ENCODE measurements around the gene MSRB3.

Gene MSRB3

DNA sequence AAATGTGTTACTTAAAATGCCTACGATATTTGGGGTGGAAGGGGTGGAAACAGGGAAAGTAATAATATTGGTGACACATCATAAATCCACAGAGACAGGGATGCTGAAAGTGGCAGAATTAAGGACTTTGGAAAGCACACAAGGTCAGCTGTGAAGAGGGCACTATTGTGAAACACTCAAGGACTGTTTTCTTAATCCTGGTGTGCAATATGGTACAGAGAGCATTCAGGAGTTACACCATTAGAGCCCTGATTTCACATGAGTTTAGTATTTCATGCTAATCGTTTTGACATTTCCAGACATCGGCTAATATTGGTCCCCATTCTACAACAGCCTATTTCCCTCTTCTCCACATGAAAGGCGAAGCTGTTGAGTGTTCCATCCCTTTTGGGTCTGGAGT is 219.2 kb downstream of the MSRB3 start:
- DNase-seq (ENCODE audit: low read depth), result no peak

- DNase-seq (ENCODE audit: low read depth), result no peak
Observed at GRCh38 chr12:65499167-65499566, 220.7 kb downstream of the MSRB3 start.

DNA sequence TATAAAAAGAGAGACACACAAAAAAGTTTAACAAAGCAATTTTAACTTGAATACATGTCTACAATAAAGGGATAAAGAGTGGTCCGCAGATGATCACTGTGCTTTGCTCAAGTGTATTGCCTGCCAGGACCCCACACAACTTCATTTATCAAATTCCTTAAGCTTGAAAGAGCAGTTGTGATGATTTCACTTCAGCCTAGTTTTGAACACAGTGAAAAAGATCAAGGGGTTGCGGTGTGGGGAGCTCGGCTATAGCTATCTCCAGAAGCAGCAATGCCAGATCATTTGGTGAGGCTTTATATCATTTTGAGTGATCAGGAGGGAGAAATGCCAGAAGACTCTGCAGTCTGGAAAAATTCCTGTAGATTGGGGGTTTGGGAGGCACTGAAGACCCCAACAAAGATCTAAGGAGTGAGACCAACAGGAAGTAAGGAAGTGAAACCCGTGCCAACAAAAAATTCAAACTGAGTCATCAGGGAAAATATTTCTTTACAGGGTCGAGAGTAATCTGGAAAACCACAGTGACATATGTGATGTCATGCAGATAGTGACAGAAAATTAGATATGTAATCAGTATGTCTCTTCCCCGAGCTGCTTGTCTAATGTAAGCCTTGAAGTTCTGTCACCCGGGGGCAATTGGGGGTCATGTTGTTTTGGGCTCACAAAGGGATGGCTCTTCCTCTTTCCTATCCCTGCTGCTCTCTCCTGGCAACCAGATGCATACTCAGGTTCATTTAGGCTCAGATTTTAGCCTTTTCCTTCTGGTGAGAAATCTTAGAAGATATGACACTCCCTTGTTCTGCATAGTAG is 221.8 kb downstream of the MSRB3 start:
- DNase-seq (ENCODE audit: low read depth), result no peak

- DNase-seq (ENCODE audit: low read depth), result no peak
Observed at GRCh38 chr12:65501093-65501621, 222.7 kb downstream of the MSRB3 start.

DNA sequence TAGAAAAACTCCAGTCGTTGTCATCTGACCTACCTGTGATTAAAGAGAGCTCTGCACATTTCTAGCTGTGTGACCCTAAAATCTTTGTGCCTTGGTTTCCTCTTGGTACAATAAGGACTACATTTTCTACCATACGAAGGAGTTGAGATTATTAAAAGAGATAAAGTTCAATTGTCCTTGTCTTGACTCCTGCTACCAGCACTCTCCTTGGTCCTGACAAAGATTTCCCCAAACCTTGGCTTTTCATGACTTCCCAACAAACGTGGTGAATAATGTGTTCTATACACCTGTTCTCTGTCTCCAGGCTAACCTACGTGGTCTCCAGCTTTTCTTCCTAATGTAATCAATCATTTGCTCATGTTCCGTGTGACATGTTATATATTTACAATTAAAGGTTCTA is 223.5 kb downstream of the MSRB3 start:
- DNase-seq (ENCODE audit: low read depth), result no peak

DNA sequence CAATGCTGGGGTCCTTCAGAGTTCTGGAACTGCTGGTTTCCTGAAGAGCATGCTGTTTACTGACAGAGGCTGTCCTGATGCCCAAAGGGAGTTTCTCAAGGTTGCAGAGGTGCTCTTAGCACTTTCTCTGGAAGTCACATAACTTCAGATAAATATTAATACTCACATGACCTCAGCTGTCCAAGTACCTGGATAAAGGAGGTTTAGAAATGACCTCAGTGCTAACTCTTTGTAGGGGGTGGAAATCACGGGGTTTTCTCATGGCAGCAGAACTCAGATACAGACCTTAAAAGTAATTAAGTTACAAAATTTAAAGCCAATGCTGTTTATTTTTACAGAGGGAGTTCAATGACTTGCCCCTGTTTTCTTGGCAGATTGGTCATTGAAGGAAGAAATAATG is 225.9 kb downstream of the MSRB3 start:
- no peak for DNase-seq (ENCODE audit: low read depth)

- no peak for DNase-seq (ENCODE audit: low read depth)
Observed at GRCh38 chr12:65505386-65506121, 227.1 kb downstream of the MSRB3 start.

GRCh38 chr12:65508276-65509035 is 230.0 kb downstream of the MSRB3 start:
- no peak for DNase-seq (ENCODE audit: low read depth)

DNA sequence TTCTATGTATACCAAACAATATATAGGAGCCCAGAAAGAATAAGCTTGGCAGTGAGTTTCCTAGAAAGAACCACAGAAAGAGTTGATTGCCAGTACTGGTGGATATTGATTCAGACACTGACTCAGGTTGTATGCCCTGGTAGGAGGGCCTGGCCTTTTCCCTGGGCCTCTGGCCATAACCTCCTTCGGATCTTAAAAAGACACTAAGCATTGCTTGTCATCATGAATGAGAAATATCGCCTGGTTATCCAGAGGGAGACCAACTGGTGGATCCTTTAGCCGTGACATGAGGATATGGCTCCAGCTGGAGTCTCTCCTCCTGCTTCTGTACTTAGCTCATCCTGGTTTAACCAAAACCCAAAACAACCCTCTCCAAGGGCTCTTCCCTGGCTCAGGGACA is 231.5 kb downstream of the MSRB3 start:
- DNase-seq (ENCODE audit: low read depth), result no peak

DNA sequence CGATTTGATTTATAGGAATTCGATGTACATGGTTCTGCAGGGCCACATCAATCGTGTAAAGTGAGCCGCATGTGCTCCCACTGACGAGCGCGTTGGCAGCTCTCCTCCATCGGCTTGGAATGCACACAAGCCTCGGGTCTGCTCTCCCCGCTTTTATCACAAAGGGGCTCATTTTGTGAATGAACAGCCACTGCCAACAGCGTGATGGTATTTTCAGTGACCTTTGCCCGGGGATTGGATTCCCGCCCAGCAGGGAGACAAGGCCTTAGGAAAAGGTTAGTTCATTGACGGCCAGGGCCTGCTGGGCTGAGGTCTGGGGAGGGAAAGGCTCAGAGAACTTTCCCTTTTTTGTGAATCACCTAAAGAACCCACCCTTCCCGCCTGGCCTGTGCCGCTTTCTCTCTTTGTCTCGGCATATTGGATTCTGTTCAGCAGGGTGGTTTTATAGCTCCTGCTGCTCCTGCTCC is 232.1 kb downstream of the MSRB3 start:
- no peak for DNase-seq (ENCODE audit: low read depth)

- no peak for DNase-seq (ENCODE audit: low read depth)
Observed at GRCh38 chr12:65511134-65511834, 232.8 kb downstream of the MSRB3 start.

DNA sequence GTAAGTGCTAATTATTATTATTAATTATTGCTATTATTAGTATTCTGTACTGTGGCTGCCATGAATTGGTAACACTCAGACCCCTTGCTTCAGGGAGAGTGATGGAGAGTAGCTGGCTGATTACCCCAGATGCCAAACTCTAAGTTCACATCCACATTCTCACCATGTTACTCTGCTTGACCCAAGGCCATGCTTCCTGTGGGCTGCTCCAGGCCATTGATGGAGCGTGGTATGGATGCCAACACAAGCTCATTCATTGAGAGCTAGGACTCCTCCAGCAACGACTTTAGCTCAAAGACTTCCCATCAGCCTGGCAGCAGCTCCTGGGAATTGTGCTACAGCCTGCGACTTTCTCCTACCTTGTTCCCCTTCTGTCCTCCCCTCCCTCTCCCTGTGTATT is 233.4 kb downstream of the MSRB3 start:
- DNase-seq (ENCODE audit: low read depth), result no peak

All from T follicular helper cell (primary cell).